ENCODE measurements around the gene PDYN.

The PDYN gene

DNA sequence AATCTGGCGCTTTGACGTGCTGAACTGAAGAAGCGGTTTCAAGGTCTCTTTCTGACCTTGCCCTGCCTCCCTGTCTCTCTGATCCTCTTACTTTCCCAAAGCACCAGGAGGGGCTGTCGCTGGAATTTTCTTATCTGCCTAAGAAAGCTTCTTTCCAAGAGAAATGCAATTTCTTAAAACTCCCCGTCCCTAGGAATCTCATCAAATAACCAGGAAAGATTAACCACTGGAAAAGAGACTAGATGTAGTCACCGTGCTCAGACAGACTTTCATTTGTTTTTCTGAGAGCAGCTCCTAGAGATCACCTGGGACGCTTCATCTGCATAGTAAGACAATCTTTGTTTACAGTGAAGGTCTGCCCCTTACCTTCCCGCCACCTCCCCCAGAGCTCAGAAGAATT, 38.6 kb downstream of the PDYN start:
- Histone ChIP-seq H2AFZ (ENCODE audit: low read depth, low read length) (no peak overlapping the region), H3K4me1 (ENCODE audit: insufficient read depth, low read length) (no peaks in the 10 kb centered on the region), H3K36me3 (ENCODE audit: insufficient read depth, low read length) (no peaks in the 10 kb centered on the region), H3K27me3 (ENCODE audit: insufficient read depth, low read length) (peaks cover 22% of the 10 kb centered on the region), H3K4me3 (ENCODE audit: low read length) (no peak overlapping the region), H3K9me3 (ENCODE audit: low read length) (no peaks in the 10 kb centered on the region)

DNA sequence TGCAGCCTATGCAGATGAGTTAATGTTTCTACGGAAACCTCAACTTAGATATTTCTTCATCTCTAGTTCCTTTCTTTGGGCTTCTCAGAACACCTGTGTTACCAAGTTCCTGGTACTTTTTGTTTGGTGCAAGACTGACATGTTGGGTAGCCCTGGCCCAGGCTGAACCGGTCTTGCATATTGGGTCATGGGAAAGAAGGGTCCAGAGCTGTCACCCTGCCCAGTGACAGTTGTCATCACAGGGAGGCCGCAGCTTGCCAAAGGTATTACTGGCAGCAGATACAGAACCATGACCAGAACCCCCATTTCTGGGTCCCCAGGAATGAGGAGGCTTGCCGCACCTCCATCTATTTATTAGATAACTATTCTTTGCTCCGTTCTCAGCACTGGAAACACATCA, 40.2 kb downstream of the PDYN start:
- Histone ChIP-seq H3K4me1 (ENCODE audit: insufficient read depth, low read length) (no peaks in the 10 kb centered on the region), H3K9me3 (ENCODE audit: low read length) (no peaks in the 10 kb centered on the region), H3K4me3 (ENCODE audit: low read length) (no peak overlapping the region), H2AFZ (ENCODE audit: low read depth, low read length) (no peak overlapping the region), H3K27me3 (ENCODE audit: insufficient read depth, low read length) (peaks cover 37% of the 10 kb centered on the region), H3K36me3 (ENCODE audit: insufficient read depth, low read length) (no peaks in the 10 kb centered on the region)

DNA sequence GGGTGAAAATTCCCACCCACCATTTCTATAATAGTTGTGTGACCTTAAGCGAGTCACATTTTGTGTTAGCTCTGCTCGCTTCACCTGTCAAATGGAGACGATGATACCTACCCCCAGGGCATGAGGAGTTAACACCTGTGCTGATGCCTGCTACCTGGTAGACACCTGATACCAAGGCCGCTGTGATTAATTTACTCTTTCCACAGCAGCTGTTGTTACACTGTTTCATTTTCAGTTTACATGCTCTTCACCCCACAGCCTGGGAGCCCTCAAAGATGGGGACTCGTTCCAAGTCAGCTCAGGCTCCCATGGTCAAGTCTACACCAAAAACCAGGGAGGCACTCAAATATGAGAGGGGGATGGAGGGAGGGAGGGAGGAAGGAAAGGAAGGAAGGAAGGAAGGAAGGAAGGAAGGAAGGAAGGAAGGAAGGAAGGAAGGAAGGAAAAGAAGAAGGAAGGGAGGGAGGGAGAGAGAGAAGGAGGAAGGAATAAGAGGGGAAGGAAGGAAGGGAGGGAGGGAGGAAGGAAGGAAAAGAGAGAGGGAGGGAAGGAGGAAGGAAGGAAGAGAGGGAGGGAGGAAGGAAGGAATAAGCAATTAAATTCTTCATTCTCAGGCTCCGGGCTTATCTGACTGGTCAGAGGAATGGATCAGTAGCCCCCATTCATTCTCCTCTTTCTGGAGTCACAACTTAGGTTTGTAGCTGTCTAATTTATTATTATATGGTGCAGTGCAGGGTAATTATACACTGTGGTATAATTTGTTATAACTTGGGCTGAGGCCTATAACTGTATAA, 40.9 kb downstream of the PDYN start:
- Histone ChIP-seq H3K27me3 (ENCODE audit: insufficient read depth, low read length) (peaks cover 43% of the 10 kb centered on the region), H3K4me1 (ENCODE audit: insufficient read depth, low read length) (no peaks in the 10 kb centered on the region), H2AFZ (ENCODE audit: low read depth, low read length) (no peak overlapping the region), H3K9me3 (ENCODE audit: low read length) (no peaks in the 10 kb centered on the region), H3K4me3 (ENCODE audit: low read length) (no peak overlapping the region), H3K36me3 (ENCODE audit: insufficient read depth, low read length) (no peaks in the 10 kb centered on the region)

DNA sequence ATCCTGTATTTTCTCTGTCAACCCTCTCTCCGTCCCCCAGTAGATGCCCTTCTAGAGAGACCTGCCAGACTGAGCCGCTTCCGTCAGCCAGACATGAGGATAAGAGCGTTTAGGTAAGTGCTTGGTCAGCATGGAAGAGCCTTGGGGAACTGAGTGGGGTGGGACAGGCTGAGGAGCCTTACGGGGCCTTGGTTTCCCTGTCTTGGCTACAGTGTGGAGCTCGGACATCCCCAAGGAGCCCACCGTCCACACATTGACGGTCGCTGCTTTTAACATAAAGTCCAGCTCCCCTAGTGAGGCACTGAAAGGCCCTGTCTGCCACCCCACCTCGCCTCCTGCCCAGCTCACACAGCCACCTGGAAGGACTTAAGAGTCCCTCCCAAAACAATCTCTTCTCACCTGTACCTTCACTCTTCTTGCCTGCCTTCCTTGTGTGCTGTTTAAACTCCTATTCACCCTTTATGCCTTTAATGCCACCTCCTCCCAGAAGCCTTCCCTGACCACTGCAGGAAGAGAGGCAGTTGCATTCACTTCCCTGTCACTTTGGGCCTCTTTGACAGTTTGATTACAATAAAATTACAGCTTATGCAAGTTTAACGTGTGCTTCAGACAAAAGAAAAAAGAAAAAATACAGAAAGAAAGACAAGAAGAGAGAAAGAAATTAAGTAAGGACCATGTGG, 42.3 kb downstream of the PDYN start:
- Histone ChIP-seq H3K9me3 (ENCODE audit: low read length) (no peaks in the 10 kb centered on the region), H3K4me3 (ENCODE audit: low read length) (no peak overlapping the region), H2AFZ (ENCODE audit: low read depth, low read length) (no peak overlapping the region), H3K4me1 (ENCODE audit: insufficient read depth, low read length) (peaks cover 4% of the 10 kb centered on the region), H3K27me3 (ENCODE audit: insufficient read depth, low read length) (peaks cover 57% of the 10 kb centered on the region), H3K36me3 (ENCODE audit: insufficient read depth, low read length) (no peaks in the 10 kb centered on the region)

DNA sequence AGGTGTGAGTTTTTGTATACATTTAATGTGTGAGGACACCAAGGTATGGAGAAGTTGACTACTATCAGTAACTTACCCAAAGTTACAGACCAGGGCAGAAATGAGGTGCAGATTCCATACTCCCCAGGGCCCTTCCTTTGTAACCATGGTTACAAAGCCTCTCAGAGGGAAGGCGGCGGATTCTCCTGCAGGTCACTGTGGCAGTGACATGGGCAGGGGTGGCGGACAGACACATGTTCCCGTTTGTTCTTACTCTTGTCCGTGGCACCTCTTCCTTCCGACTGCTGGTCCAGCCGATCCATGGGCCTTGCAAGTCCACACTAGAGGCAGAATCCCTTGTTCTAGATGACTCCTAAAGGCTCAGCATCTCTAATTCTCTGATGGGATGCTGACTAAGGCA, 43.0 kb downstream of the PDYN start:
- Histone ChIP-seq H2AFZ (ENCODE audit: low read depth, low read length) (no peak overlapping the region), H3K36me3 (ENCODE audit: insufficient read depth, low read length) (no peaks in the 10 kb centered on the region), H3K27me3 (ENCODE audit: insufficient read depth, low read length) (peaks cover 60% of the 10 kb centered on the region), H3K4me1 (ENCODE audit: insufficient read depth, low read length) (peaks cover 4% of the 10 kb centered on the region), H3K4me3 (ENCODE audit: low read length) (no peak overlapping the region), H3K9me3 (ENCODE audit: low read length) (no peaks in the 10 kb centered on the region)

DNA sequence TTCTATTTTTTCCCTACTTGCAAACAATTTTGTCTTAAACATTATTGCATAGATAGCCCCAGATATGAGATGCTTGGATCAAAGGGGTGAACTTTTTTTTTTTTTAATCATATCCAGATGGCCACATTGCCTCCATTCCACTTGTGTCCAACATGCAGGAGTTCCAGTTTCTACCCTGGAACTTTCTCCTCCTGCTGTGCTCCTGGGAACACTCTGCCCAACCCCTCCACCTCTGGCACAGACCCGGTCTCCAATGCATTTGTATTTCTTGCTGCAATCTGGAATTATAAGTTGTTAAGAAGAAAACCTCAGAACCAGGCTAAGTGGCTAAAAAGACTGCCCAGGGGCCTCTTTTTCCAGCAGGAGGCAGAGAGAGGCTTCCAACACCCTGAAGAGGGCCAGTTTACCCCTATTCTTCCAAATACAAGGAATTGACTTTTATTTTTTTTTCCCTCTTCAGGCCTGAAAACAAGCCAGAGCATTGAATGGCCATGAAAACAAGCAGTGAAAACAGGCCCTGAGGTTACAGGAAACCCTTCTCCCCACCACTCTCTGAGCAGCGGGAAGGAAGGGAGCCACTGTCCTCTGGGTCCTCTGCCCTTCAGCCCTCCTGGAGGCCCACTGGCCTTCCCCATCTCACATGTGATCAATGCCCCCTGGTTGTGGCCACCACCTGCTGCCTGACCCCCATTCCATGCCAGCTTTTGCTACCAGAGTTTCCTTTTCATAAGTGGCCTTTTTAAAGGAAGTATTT, 44.3 kb downstream of the PDYN start:
- Histone ChIP-seq H3K27me3 (ENCODE audit: insufficient read depth, low read length) (peaks cover 69% of the 10 kb centered on the region), H2AFZ (ENCODE audit: low read depth, low read length) (no peak overlapping the region), H3K4me1 (ENCODE audit: insufficient read depth, low read length) (peaks cover 4% of the 10 kb centered on the region), H3K36me3 (ENCODE audit: insufficient read depth, low read length) (no peaks in the 10 kb centered on the region), H3K9me3 (ENCODE audit: low read length) (no peaks in the 10 kb centered on the region), H3K4me3 (ENCODE audit: low read length) (no peak overlapping the region)

DNA sequence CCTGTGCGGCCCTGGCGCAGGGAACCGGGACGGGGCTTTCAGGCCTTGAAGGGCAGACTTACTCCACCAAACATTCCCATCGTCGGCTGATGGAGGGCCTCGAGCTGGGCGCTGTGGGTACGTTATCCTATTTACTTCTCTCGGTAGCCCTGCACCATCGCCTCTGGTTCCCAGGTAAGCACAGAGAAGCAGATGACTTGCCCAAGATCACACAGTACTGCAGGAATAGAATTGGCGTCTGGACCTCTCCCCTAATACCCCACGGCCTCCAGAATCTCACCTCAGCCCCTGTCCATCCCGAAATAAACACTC, 46.4 kb downstream of the PDYN start:
- Histone ChIP-seq H2AFZ (ENCODE audit: low read depth, low read length) (no peak overlapping the region), H3K4me3 (ENCODE audit: low read length) (no peak overlapping the region), H3K9me3 (ENCODE audit: low read length) (no peaks in the 10 kb centered on the region), H3K27me3 (ENCODE audit: insufficient read depth, low read length) (peaks cover 86% of the 10 kb centered on the region), H3K36me3 (ENCODE audit: insufficient read depth, low read length) (no peaks in the 10 kb centered on the region), H3K4me1 (ENCODE audit: insufficient read depth, low read length) (peaks cover 4% of the 10 kb centered on the region)

DNA sequence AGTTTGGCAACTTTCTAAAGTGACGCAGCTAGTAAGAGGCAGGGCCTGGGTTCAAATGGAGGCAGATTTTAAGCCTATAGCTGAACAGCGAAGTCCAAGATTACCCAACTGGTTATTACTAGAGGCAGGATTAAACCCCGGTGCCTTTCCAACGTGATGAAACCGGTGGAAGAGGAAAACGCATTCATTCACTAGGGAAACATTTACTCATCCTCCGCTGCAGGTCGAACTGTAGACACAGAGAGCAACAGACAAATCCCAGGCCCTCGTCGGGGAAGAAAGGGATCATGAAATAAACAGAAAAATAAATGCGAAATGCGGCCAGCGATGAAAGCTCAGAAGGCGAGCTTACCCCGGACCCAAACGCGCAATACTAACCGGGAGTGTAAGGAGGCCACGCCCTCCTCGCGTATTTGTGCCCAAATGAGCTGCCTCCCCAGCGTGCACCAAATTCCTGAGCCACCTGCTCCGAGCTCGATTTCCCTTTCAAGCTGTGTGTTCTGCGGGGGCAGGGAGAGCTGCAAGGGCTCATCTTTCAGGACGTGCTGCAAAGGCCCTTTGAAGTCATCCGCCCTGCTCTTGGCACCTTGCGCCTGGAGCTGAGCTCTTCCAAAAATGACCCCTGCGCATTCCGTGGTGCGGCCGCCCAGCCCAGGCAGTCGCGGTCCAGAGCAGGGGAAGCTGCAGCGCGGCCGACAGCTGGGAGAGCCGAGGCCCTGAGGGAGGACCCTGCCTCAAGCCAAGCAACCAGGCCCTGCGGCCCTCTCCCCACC, 46.9 kb downstream of the PDYN start:
- H3K4me3 ChIP-seq (ENCODE audit: low read length): no peak overlapping the region
- H2AFZ ChIP-seq (ENCODE audit: low read depth, low read length): no peak overlapping the region
- peaks cover 84% of the 10 kb centered on the region for H3K27me3 ChIP-seq (ENCODE audit: insufficient read depth, low read length)
- no peaks in the 10 kb centered on the region for H3K9me3 ChIP-seq (ENCODE audit: low read length)
- no peaks in the 10 kb centered on the region for H3K36me3 ChIP-seq (ENCODE audit: insufficient read depth, low read length)
- H3K4me1 ChIP-seq (ENCODE audit: insufficient read depth, low read length): peaks cover 4% of the 10 kb centered on the region

DNA sequence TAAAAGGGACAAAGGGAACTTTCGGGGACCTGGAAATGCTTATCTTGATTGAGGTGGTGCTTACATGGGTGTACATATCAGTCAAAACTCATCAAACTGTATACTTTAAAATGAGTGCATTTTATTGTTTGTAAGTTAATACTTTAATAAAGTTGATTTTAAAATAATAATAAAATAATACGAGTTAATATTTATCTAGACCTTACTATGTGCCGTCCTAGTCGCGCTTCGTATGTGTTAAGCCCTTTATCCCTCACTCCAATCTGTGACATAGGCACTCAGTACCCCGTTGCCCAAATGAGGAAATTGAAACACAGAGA, 47.5 kb downstream of the PDYN start:
- no peaks in the 10 kb centered on the region for H3K36me3 ChIP-seq (ENCODE audit: insufficient read depth, low read length)
- H3K4me3 ChIP-seq (ENCODE audit: low read length): no peak overlapping the region
- peaks cover 4% of the 10 kb centered on the region for H3K4me1 ChIP-seq (ENCODE audit: insufficient read depth, low read length)
- no peaks in the 10 kb centered on the region for H3K9me3 ChIP-seq (ENCODE audit: low read length)
- H2AFZ ChIP-seq (ENCODE audit: low read depth, low read length): no peak overlapping the region
- peaks cover 78% of the 10 kb centered on the region for H3K27me3 ChIP-seq (ENCODE audit: insufficient read depth, low read length)

DNA sequence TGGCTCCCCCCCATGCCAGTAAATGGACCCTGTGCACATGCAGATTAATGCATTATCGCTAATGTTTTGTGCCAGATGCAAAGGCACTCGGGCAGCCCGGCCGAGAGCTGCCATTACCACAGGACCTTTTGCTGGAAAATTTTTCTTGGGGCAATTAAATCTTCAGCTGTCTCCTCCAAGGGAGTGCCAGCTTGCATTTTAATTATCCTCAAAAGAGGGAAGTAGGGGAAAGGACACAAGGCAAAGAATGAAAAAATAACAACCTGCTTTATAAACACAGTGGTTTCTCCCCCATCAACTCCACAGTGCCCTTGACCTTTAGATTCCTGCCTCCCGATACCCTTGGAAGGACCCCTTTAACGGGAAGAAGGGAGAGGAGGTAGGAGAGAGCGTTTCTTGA, 48.2 kb downstream of the PDYN start:
- peaks cover 4% of the 10 kb centered on the region for H3K4me1 ChIP-seq (ENCODE audit: insufficient read depth, low read length)
- H2AFZ ChIP-seq (ENCODE audit: low read depth, low read length): no peak overlapping the region
- H3K4me3 ChIP-seq (ENCODE audit: low read length): no peak overlapping the region
- peaks cover 72% of the 10 kb centered on the region for H3K27me3 ChIP-seq (ENCODE audit: insufficient read depth, low read length)
- H3K36me3 ChIP-seq (ENCODE audit: insufficient read depth, low read length): no peaks in the 10 kb centered on the region
- no peaks in the 10 kb centered on the region for H3K9me3 ChIP-seq (ENCODE audit: low read length)

DNA sequence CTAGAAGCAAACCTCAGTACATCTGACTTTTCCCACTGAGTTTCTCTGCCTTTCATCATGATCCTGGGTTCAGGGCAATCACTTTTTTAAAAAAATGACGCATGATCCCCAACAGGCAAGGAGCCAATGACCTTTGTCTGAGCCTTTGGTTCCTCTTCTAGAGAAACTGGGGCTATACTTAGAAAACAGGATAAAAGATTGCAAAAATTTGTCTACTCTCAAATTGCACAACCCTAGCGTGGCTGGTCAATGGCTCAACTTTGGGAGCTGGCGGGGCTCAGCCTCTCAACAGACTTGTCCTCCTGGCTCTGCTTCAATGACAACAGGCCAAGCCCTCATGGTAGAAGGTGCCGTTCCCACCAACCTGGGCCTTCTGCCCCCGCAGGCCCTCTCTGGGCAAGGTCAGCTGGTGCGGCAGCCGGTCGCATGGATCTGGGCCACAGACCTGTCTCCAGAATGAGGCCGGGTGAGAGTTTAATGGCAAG, 48.7 kb downstream of the PDYN start:
- Histone ChIP-seq H2AFZ (ENCODE audit: low read depth, low read length) (no peak overlapping the region), H3K4me3 (ENCODE audit: low read length) (no peak overlapping the region), H3K27me3 (ENCODE audit: insufficient read depth, low read length) (peaks cover 71% of the 10 kb centered on the region), H3K36me3 (ENCODE audit: insufficient read depth, low read length) (no peaks in the 10 kb centered on the region), H3K9me3 (ENCODE audit: low read length) (no peaks in the 10 kb centered on the region), H3K4me1 (ENCODE audit: insufficient read depth, low read length) (peaks cover 4% of the 10 kb centered on the region)

DNA sequence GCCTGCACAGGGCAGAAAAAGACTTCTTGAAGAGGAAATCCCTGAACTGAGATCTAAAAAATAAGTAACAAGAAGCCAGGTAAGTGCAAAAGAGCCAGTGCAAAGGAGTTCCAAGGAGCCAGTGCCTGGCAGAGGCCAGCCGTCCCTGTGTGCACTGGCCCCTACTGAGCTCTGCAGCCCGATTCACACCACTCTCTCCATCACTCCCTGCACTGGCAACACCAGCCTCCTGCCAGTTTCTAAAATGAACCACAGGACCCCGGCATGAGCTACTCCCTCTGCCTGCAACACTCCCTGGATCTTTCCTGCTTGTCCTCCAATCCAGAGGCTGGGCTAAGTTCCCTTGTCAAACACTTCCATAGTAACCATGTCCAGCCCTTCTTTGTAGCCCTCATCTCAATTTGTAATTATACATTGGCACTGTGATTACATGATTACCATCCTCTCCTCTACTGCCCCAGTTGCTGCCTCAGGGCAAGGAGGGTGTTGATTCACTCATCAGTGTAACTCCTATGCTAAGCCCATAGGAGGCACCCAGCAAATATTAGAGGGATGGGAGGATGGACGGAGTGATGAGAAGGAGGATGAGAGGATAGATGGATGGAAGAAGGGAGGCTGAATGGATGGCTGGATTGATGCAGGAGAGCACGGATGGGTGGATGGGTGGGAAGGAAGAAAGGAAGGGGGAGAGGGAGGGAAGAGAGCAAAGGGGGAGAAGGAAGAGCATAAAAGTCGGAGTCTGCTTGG, 49.3 kb downstream of the PDYN start:
- H3K4me1 ChIP-seq (ENCODE audit: insufficient read depth, low read length): peaks cover 4% of the 10 kb centered on the region
- no peak overlapping the region for H2AFZ ChIP-seq (ENCODE audit: low read depth, low read length)
- peaks cover 64% of the 10 kb centered on the region for H3K27me3 ChIP-seq (ENCODE audit: insufficient read depth, low read length)
- H3K9me3 ChIP-seq (ENCODE audit: low read length): no peaks in the 10 kb centered on the region
- H3K36me3 ChIP-seq (ENCODE audit: insufficient read depth, low read length): no peaks in the 10 kb centered on the region
- H3K4me3 ChIP-seq (ENCODE audit: low read length): no peak overlapping the region
